Hepatocyte (in vitro differentiated cells): ENCODE results near the gene PRTFDC1.

Experiments
- CTCF ChIP-seq: fragments of 200-600 bp; sonication (generic); IDR thresholded peaks from 2 replicates; pipeline ENCODE4 v1.5.1; 2016; ENCODE audit warnings: antibody characterized with exemption, mild to moderate bottlenecking; ENCODE audit not compliant: poor library complexity
- EZH2 ChIP-seq: fragments of 200-600 bp; sonication (generic); IDR thresholded peaks from 2 replicates; pipeline ENCODE4 v1.6.1; 2016; ENCODE audit warnings: antibody characterized with exemption, mild to moderate bottlenecking, borderline replicate concordance
- EZH2phosphoT487 ChIP-seq: fragments of 200-600 bp; sonication (generic); IDR thresholded peaks from one replicate; pipeline ENCODE4 v1.6.1; 2018; ENCODE audit warnings: antibody characterized with exemption, mild to moderate bottlenecking, low read depth, moderate library complexity; ENCODE audit not compliant: unreplicated experiment, severe bottlenecking

GRCh38 chr10:24884793-24885192 lies 67.6 kb downstream of the PRTFDC1 start:
- no peak for TF ChIP-seq CTCF
- TF ChIP-seq EZH2: no peak
- no peak for TF ChIP-seq EZH2phosphoT487
